CD14-positive monocyte (primary cell): ENCODE measurements around the gene IER3IP1. TPM values are rescaled to one million over a fixed set of nuclear protein-coding genes. Genes with fewer than 3 reads are reported as not detected.

ENCODE experiments used
- DNase-seq, 3 donors: peaks; one replicate each; pipeline ENCODE4 v3.0.0-alpha.2; 2011 to 2022
- H2AFZ ChIP-seq: 2 replicates; pipeline ENCODE4 v1.6.0; 2012; ENCODE audit warnings: mild to moderate bottlenecking, low read depth, low read length, inconsistent platforms; ENCODE audit not compliant: insufficient read depth, poor library complexity, severe bottlenecking
- H3K27ac ChIP-seq, 2 donors: 1 replicate in 1 of 2; 2 replicates in 1 of 2; pipeline ENCODE4 v1.5.1; 2012 to 2013; ENCODE audit warnings: low read length in 2 of 2, control low read depth in 1 of 2, inconsistent platforms in 1 of 2, low read depth in 1 of 2, mild to moderate bottlenecking in 1 of 2
- H3K27me3 ChIP-seq, 2 donors: one replicate each; pipeline versions ENCODE4 v1.6.0 to v1.6.1; 2011 to 2013; ENCODE audit warnings: low read length in 2 of 2; ENCODE audit not compliant: control insufficient read depth in 2 of 2, insufficient read depth in 2 of 2
- H3K36me3 ChIP-seq, 2 donors: replicated peaks in 1 of 2; 1 replicate in 1 of 2; 2 replicates in 1 of 2; pipeline versions ENCODE4 v1.5.1 to v1.6.1; 2012 to 2013; ENCODE audit warnings: low read length in 2 of 2, control low read depth in 1 of 2, inconsistent platforms in 1 of 2, mild to moderate bottlenecking in 1 of 2; ENCODE audit not compliant: insufficient read depth in 2 of 2, control insufficient read depth in 1 of 2
- H3K4me1 ChIP-seq, 2 donors: 1 replicate in 1 of 2; 2 replicates in 1 of 2; pipeline versions ENCODE4 v1.5.1 to v1.6.1; 2012 to 2013; ENCODE audit warnings: low read length in 2 of 2, control low read depth in 1 of 2, inconsistent platforms in 1 of 2, mild to moderate bottlenecking in 1 of 2, moderate library complexity in 1 of 2; ENCODE audit not compliant: insufficient read depth in 2 of 2, control insufficient read depth in 1 of 2
- H3K4me2 ChIP-seq: replicated peaks from 2 replicates; pipeline ENCODE3; 2012; ENCODE audit warnings: low read length, moderate library complexity, mild to moderate bottlenecking; ENCODE audit not compliant: poor library complexity, severe bottlenecking; ENCODE audit errors: extremely low read depth
- H3K4me3 ChIP-seq, 3 experiments: fragments of 200-600 bp in 1 of 3; sonication (generic) in 1 of 3; replicated peaks in 1 of 3; 1 replicate in 2 of 3; 2 replicates in 1 of 3; pipeline ENCODE4 v1.5.1; 2011 to 2013; ENCODE audit warnings: low read length in 3 of 3, mild to moderate bottlenecking in 3 of 3, control low read depth in 2 of 3, low read depth in 2 of 3, inconsistent platforms in 1 of 3, moderate library complexity in 1 of 3
- H3K79me2 ChIP-seq: 2 replicates; pipeline ENCODE4 v1.6.0; 2012; ENCODE audit warnings: mild to moderate bottlenecking, control low read depth, inconsistent platforms, low read length, moderate library complexity; ENCODE audit not compliant: insufficient read depth
- H3K9ac ChIP-seq: 2 replicates; pipeline ENCODE4 v1.6.0; 2017; ENCODE audit warnings: low read length, mild to moderate bottlenecking; ENCODE audit not compliant: insufficient read depth, poor library complexity, severe bottlenecking
- H3K9me3 ChIP-seq, 2 donors: replicated peaks in 1 of 2; 1 replicate in 1 of 2; 2 replicates in 1 of 2; pipeline versions ENCODE4 v1.5.1 to v1.6.1; 2012 to 2013; ENCODE audit warnings: low read length in 2 of 2, control low read depth in 1 of 2; ENCODE audit not compliant: control insufficient read depth in 1 of 2, insufficient read depth in 1 of 2
- H4K20me1 ChIP-seq: 2 replicates; pipeline ENCODE4 v1.6.0; 2012; ENCODE audit warnings: mild to moderate bottlenecking, low read length, control low read depth, moderate library complexity; ENCODE audit not compliant: insufficient read depth
- H3K27ac Mint-ChIP-seq, 7 donors: one replicate each; pipeline ENCODE4 v1.8.0; 2020; ENCODE audit warnings: mild to moderate bottlenecking in 7 of 7, mixed read lengths in 7 of 7, moderate library complexity in 6 of 7, inconsistent platforms in 2 of 7
- H3K27me3 Mint-ChIP-seq, 3 donors: one replicate each; pipeline ENCODE4 v1.8.0; 2021 to 2022; ENCODE audit warnings: low read depth in 3 of 3, mild to moderate bottlenecking in 3 of 3, mixed read lengths in 3 of 3, moderate library complexity in 3 of 3, inconsistent platforms in 1 of 3
- H3K36me3 Mint-ChIP-seq, 2 donors: one replicate each; pipeline ENCODE4 v1.8.0; 2020; ENCODE audit warnings: mixed read lengths in 2 of 2, inconsistent platforms in 1 of 2, mild to moderate bottlenecking in 1 of 2
- H3K4me1 Mint-ChIP-seq: one replicate; pipeline ENCODE4 v1.8.0; 2020; ENCODE audit warnings: mild to moderate bottlenecking, mixed read lengths
- H3K4me3 Mint-ChIP-seq, 2 donors: one replicate each; pipeline ENCODE4 v1.8.0; 2020; ENCODE audit warnings: mild to moderate bottlenecking in 2 of 2, mixed read lengths in 2 of 2, moderate library complexity in 1 of 2
- H3K9me3 Mint-ChIP-seq, 7 donors: one replicate each; pipeline ENCODE4 v1.8.0; 2020 to 2022; ENCODE audit warnings: mixed read lengths in 7 of 7, mild to moderate bottlenecking in 6 of 7, moderate library complexity in 6 of 7, inconsistent platforms in 2 of 7
- WGBS: methylation state at CpG from one replicate; pipeline ENCODE4 v1.1.5; 2013; ENCODE audit warnings: missing lambda C conversion rate; ENCODE audit not compliant: insufficient coverage; 5-methylcytosine and 5-hydroxymethylcytosine counted together
- intact Hi-C, 2 donors: fragments of 100-400 bp; cut with micrococcal nuclease; formaldehyde crosslinking; loops; one replicate each; pipeline versions ENCODE4 v1.15.0 to v1.15.1; 2023
- polyA plus RNA-seq, 3 donors: library from polyadenylated mRNA; depleted of rRNA in 1 of 3; unstranded in 2 of 3; stranded (reverse) in 1 of 3; fragments of 300-500 nt in 2 of 3; fragments of >200 nt in 1 of 3; fragmentation: Illumina TruSeq in 2 of 3; gene quantifications; 1 replicate in 2 of 3; 2 replicates in 1 of 3; pipeline ENCODE4 v1.2.3, GENCODE V29; 2012 to 2021
- TF ChIP-seq, protein P1 (sequence below): fragments of 200-600 bp; IDR thresholded peaks from one replicate; pipeline ENCODE4 v1.8.0; 2022; ENCODE audit warnings: antibody characterized with exemption, mild to moderate bottlenecking

Gene IER3IP1
- polyA plus RNA-seq, 3 donors = 3.8 to 17.2 (median 14.4) TPM

DNA sequence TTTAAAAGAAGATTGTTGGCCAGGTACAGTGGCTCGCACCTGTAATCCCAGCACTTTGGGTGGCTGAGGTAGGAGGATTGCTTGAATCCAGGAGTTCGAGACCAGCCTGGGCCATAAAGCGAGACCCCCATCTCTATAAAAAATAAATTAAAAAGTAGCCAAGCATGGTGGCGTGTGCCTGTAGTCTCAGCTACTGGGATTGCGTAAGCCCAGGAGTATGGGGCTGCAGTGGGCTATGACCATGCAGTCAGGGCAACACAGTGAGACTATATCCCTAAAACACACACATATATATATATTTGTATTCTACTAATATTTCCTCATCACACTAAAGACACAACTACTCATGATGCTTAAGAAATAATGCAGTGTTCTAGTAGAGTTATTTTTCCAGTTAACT is 33.0 kb downstream of the IER3IP1 start:
- peaks cover 6% of the 10 kb centered on the region for H3K4me1 Mint-ChIP-seq
- peaks cover 58% of the 10 kb centered on the region for H4K20me1 ChIP-seq
- no peaks in the 10 kb centered on the region for H3K9me3 ChIP-seq
- no peaks in the 10 kb centered on the region for H3K36me3 ChIP-seq
- no peak overlapping the region for H3K4me2 ChIP-seq
- no peak overlapping the region for H3K27ac ChIP-seq
- no peak overlapping the region for H3K27ac Mint-ChIP-seq
- H3K36me3 Mint-ChIP-seq = peaks cover 10 to 19% of the 10 kb centered on the region in 2 donors
- WGBS = no CpG with 5 or more reads among the region's 5 CpGs
- no peaks in the 10 kb centered on the region for H3K27me3 ChIP-seq
- TF ChIP-seq, protein P1, sequence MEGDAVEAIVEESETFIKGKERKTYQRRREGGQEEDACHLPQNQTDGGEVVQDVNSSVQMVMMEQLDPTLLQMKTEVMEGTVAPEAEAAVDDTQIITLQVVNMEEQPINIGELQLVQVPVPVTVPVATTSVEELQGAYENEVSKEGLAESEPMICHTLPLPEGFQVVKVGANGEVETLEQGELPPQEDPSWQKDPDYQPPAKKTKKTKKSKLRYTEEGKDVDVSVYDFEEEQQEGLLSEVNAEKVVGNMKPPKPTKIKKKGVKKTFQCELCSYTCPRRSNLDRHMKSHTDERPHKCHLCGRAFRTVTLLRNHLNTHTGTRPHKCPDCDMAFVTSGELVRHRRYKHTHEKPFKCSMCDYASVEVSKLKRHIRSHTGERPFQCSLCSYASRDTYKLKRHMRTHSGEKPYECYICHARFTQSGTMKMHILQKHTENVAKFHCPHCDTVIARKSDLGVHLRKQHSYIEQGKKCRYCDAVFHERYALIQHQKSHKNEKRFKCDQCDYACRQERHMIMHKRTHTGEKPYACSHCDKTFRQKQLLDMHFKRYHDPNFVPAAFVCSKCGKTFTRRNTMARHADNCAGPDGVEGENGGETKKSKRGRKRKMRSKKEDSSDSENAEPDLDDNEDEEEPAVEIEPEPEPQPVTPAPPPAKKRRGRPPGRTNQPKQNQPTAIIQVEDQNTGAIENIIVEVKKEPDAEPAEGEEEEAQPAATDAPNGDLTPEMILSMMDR = no peak
- intact Hi-C loops = no loop called here
- peaks cover 49% of the 10 kb centered on the region for H3K79me2 ChIP-seq
- H3K4me3 ChIP-seq = no peak overlapping the region
- no peak overlapping the region for H3K9ac ChIP-seq
- H3K27me3 Mint-ChIP-seq = no peaks in the 10 kb centered on the region
- no peak overlapping the region for H2AFZ ChIP-seq
- H3K4me1 ChIP-seq = no peaks in the 10 kb centered on the region
- H3K9me3 Mint-ChIP-seq = peaks cover 0 to 2% (median 0%) of the 10 kb centered on the region in 7 donors
- DNase-seq = no peak
- no peak overlapping the region for H3K4me3 Mint-ChIP-seq

DNA sequence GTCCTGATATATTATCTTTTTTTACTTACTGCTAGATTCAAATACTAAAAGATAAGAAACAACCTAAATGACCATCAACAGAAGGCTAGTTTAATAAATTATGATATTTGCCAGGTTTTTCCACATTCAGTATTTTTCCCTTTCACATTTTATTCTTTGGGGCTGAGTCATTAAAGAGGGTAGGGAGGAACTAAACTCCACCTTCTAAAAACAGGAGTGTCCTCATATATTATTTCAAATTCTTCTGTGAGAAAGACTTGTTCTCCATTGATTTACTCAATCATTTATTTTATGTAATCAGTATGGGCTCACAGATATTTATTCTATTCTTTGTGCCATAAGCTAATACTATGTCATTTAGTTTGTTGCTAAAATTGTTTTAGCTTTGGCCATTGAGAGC is 34.9 kb downstream of the IER3IP1 start:
- intact Hi-C loops = no loop called here
- no peaks in the 10 kb centered on the region for H3K9me3 ChIP-seq
- no peak overlapping the region for H2AFZ ChIP-seq
- no peaks in the 10 kb centered on the region for H3K27me3 ChIP-seq
- peaks cover 36% of the 10 kb centered on the region for H3K79me2 ChIP-seq
- H3K9ac ChIP-seq = no peak overlapping the region
- no peak overlapping the region for H3K4me3 Mint-ChIP-seq
- peaks cover 11 to 26% of the 10 kb centered on the region in 2 donors for H3K36me3 Mint-ChIP-seq
- H4K20me1 ChIP-seq = peaks cover 51% of the 10 kb centered on the region
- no peak overlapping the region for H3K4me2 ChIP-seq
- peaks cover 6% of the 10 kb centered on the region for H3K4me1 Mint-ChIP-seq
- H3K27me3 Mint-ChIP-seq = no peaks in the 10 kb centered on the region
- no peak overlapping the region for H3K27ac ChIP-seq
- peaks cover 0 to 2% (median 0%) of the 10 kb centered on the region in 7 donors for H3K9me3 Mint-ChIP-seq
- H3K36me3 ChIP-seq = peaks cover under 1 to 11% of the 10 kb centered on the region in 2 donors
- DNase-seq = no peak
- TF ChIP-seq, protein P1 = no peak
- no peaks in the 10 kb centered on the region for H3K4me1 ChIP-seq
- H3K4me3 ChIP-seq = no peak overlapping the region
- no peak overlapping the region for H3K27ac Mint-ChIP-seq
